Loucy (cell line): ENCODE results near the gene PFDN1.

Source experiments
- CTCF ChIP-seq: fragments of 200-600 bp; sonication (generic); conservative IDR thresholded peaks from 2 replicates; pipeline ENCODE4 v1.5.1; 2014; ENCODE audit warnings: mild to moderate bottlenecking, antibody characterized with exemption, low read length
- EZH2phosphoT487 ChIP-seq: fragments of 200-600 bp; IDR thresholded peaks from 2 replicates; pipeline ENCODE4 v1.6.1; 2018; ENCODE audit warnings: antibody characterized with exemption, mild to moderate bottlenecking, moderate library complexity, borderline replicate concordance

GRCh38 chr5:140238756-140239155, 64.1 kb downstream of the PFDN1 start:
- no peak for TF ChIP-seq CTCF
- TF ChIP-seq EZH2phosphoT487: no peak
